GM12891 (cell line): ENCODE measurements around the gene EIPR1.

Source experiments
- POLR2A ChIP-seq: IDR thresholded peaks from 2 replicates; pipeline ENCODE4 v1.6.1; 2011; ENCODE audit warnings: low read depth, low read length, control low read depth
- POLR2AphosphoS5 ChIP-seq: IDR thresholded peaks from 2 replicates; pipeline ENCODE4 v1.6.1; 2011; ENCODE audit warnings: low read depth, low read length, control low read depth
- POU2F2 ChIP-seq: IDR thresholded peaks from 2 replicates; pipeline ENCODE4 v1.6.1; 2011; ENCODE audit warnings: low read depth, mild to moderate bottlenecking, control low read depth, low read length, moderate library complexity
- SPI1 ChIP-seq: IDR thresholded peaks from 2 replicates; pipeline ENCODE4 v1.6.1; 2011; ENCODE audit warnings: low read depth, low read length, control low read depth
- TAF1 ChIP-seq: IDR thresholded peaks from 2 replicates; pipeline ENCODE4 v1.6.1; 2011; ENCODE audit warnings: low read depth, low read length, control low read depth

DNA sequence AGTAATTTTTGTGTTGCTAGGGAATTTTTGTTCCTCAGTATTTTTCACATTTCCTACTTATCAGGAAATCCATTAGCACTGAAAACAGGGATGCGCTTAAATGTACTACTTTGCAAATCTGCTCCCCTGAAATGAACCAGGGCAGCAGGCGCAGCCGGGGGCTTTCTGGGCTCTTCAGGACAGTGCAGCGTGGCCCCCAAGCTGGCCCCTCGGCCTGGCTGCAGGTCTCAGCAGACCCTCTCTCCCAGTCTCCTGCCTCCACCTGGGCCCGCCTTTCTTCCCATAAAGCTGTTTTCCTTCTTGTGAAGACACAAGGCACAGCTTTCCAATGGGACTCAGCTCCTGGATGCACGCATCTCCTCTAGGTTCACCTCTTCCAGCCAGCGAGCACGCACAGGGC, 35.3 kb downstream of the EIPR1 start:
- no peak for TF ChIP-seq POLR2AphosphoS5
- no peak for TF ChIP-seq TAF1
- no peak for TF ChIP-seq POLR2A
- no peak for TF ChIP-seq SPI1
- no peak for TF ChIP-seq POU2F2
